GM21360 (cell line): ENCODE data around the gene GGA3.
"Not testable (repeated sequence)": the region's sequence is repeated elsewhere in the genome, so short reads cannot be mapped to it uniquely, and the experiment has no call there.

ENCODE experiments used
- ATAC-seq: cut with Tn5 transposase; IDR thresholded peaks from one replicate; pipeline ENCODE4 v1.9.1; 2021; ENCODE audit warnings: mild to moderate bottlenecking, moderate library complexity; ENCODE audit not compliant: unreplicated experiment

Gene GGA3

DNA sequence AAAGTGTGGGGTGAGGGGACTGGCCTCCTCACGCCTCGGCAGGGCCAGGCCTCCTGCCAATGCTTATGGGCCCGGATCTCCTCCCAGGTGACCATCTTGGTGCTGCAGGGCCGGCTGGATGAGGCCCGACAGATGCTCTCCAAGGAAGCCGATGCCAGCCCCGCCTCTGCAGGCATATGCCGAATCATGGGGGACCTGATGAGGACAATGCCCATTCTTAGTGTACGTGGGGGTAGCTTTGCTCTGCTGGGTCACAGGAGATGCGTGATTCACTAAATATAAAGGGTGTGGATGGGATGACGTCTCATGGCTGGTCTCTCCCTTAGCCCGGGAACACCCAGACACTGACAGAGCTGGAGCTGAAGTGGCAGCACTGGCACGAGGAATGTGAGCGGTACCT is 36.4 kb downstream of the GGA3 start:
- ATAC-seq, result no peak

DNA sequence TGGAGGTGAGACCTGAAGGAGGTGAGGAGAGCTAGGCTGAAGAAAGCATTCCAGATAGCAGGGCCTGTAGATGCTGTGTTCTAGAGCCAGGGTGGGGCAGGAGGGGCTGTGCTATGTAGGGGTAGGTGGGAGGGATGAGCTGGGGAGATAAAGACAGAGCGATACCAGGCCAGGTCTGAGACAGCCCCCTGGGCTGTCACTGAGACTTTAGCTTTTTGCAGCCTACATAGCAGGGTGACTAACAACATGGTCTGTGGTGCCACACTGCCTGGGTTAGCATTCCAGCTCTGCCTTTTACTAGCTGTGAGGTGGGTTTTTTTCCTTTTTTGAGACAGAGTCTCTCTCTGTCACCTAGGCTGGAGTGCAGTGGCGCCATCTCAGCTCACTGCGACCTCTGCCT is 41.6 kb downstream of the GGA3 start:
- no peak for ATAC-seq

DNA sequence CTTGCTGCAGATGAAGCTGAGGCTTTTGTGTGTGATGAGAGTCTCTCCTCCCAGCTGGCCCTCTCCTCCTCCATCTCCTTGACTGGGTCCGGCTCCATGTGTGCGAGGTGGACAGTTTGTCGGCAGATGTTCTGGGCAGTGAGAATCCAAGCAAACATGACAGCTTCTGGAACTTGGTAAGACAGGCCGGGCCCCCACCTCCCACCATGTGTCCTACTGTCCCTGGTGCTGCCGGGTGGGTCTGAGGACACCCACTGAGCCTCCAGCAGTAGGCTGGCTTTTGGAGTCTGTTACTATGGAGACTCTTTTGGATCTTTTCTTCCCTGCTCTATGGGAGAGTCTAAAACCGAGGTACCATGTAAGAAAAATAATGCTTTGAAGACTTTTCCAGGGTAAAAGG is 43.3 kb downstream of the GGA3 start:
- no peak for ATAC-seq

DNA sequence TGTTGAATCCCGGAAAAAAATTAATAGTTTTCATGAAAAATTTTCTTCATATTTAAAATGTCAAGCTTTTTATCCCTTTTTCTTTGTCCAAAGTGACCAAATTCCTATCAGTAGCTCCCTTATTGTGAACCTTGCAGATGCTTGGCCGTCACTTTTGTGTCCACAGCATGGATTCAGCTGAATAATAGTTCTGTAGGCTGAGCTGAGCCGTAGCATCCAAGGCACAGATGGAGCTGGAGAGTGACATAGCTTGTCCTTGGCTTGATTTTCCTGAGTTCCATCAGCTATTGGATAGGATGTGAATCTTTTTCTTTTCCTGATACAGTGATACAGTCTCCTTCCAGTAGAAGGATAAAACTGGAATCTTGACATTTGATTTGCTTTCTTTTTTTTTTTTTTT is 52.3 kb downstream of the GGA3 start:
- no peak for ATAC-seq

DNA sequence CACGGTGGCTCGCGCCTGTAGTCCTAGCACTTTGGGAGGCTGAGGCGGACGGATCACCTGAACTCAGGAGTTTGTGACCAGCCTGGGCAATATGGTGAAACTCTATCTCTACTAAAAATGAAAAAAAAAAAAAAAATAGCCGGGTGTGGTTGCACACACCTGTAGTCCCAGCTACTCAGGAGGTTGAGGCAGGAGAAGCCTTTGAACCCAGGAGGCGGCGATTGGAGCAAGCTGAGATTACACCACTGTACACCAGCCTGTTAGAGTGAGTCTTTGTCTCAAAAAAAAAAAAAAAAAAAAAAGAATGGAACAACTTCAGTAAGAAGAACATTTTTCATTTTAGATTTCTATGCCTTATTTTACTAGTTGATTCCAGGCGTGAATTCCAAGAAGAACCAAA is 53.2 kb downstream of the GGA3 start:
- no peak for ATAC-seq

DNA sequence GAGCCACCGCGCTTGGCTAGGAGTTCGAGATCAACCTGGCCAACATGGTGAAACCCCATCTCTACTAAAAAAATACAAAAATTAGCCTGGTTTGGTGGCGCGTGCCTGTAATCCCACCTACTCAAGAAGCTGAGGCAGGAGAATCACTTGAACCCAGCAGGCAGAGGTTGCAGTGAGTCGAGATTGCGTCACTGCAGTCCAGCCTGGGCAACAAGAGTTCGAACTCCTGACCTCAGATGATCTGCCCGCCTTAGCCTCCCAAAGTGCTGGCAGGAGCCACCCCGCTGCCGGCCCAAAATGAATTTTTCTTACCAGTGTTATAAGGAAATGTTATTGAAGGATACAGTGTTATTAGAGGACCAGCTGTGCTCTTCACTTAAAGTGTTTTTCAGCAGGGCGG is 53.6 kb downstream of the GGA3 start:
- no peak for ATAC-seq

DNA sequence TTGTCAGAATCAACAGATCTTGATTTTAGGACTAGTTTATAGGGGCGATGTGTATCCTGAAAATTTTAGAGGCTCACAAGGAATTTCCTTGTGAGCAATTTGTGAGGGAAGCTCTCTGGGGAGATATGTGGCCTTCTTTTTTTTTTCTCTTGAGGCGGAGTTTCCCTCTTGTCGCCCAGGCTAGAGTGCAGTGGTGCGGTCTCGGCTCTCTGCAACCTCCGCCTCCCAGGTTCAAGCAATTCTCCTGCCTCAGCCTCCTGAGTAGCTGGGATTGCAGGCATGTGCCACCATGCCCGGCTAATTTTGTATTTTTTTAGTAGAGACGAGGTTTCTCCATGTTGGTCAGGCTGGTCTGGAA is 54.4 kb downstream of the GGA3 start:
- not testable (repeated sequence) for ATAC-seq

DNA sequence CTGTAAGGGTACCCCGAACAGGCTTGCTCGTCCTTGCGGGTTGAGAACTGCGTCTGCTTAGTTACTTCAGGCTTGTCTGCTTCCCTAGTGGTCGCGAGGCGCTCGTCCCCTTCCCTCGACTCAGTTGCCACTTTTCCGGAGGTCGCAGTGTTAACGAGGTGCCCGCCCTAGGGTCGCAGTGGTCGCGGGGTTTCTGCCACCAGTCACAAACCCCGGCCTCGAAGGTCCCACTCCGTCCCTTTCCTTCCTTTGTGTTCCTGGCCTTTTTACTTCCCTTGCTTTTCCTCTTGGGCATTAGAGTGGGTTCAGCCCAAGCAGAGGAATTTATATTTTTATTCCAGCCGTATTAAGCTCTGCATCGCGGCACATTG is 55.6 kb downstream of the GGA3 start:
- no peak for ATAC-seq

DNA sequence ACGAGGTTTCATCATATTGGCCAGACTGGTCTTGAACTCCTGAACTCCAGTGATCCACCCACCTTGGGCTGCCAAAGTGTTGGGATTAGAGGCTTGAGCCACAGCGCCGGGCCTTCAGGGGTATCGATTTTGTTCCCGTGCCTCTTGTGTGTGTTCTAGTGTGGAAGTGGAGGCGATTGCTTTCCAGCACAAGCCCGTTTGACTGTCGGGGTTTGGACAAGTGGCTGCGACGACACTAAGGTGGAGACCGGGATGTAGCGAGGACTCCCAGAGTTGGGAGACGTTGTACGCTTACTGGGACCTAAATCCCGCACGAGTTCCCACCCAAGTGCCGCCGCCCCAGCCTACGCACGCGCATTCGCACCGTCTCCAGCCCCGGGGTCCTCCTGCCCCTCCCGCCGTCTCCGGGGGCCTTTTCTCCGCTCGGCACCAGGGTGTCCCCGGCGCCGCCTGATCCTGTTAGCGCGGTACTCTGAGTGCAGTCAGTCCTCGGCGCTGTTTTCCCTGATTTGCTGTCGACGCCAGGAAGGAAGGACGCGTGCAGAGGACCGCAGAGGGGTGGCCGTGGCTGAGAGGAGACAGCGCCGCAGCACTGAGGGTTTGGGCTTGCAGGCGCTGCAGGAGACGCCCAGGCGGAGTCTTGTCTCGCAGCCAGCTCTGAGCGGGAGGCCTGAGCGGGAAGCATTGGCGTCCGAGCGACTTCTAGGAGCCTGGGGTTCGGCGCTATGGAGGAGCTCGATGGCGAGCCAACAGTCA is 56.2 kb downstream of the GGA3 start, which contains the start of gene NUP85:
Gene NUP85 (plus strand): TSS at position 643 of the 756 bp plus-strand sequence. CDS start 83 bp downstream, at position 726.
- peak; percentile 64 for ATAC-seq

DNA sequence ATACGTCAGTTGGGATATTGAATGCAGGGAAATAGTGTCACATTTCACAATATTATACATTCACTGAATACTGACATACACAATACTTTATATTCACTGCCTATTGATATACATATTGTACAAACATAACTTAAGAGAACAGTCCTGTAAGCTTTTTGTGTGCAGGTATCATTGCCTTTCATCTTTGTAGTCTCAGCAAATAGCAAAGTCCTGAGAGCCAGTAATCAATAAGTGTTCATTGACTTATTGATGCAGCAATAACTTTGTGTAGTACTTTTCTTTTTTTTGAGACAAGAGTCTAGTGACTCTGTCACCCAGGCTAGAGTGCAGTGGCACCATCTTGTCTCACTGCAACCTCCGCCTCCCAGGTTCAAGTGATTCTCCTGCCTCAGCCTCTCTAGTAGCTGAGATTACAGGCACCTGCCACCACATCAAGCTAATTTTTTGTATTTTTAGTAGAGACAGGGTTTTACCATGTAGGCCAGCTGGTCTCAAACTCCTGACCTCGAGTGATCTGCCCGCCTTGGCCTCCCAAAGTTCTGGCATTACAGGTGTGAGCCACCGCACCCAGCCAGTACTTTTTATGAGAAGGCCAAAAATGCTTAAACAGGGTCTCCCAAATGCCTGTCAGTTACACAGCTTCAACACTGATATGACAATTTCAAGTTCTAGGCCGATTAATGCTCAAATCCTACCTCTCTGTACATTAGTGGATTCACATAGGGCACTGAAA is 61.4 kb downstream of the GGA3 start:
- ATAC-seq, result no peak

DNA sequence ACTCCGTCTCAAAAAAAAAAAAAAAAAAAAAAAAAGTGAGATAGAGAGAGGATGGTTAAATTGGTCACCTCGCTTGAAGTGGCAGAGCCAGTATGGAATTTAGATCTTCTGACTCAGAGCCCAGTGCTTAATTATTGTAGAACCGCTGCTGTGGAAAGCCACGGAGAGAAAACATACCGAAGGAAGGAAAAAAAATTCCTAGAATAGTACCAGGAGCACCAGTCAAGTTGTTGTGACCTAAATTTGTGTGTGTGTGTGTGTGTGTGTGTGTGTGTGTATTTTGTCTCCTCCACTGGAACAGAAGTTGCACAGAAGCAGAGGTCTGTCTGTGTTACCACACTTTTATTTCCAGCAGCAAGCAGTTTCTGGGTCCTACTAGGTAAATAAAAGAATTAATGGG is 66.5 kb downstream of the GGA3 start:
- ATAC-seq, result no peak

DNA sequence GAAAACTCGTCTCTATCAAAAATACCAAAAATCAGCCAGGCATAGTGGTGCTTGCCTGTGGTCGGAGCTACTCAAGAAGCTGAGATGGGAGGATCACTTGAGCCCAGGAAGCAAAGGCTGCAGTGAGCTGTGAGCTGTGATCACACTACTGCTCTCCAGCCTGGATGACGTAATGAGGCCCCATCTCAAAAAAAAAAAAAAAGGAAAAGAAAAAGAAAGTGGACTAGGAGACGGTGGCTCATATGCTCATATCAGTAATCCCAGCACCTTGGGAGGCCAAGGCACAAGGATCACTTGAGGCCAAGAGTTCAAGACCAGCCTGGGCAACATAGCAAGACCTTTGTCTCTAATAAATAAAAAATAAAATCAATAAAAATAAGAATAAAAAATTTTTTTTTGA is 69.8 kb downstream of the GGA3 start:
- ATAC-seq, result no peak

DNA sequence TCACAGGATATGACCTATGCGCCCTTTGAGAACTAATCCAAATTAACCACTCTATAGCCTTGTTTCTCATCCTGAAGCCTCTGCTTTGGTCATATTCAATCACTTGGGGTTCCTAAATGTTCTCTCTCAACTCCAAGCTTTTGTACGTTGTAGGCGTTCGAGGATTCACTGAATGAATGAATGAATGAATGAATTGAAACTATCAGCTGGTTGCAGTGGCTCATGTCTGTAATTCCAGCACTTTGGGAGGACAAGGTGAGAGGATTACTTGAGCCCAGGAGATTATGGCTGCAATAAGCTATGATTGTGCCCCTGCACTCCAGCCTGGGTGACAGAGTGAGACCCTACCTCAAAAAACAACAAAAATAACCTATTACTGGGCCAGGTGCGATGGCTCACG is 72.8 kb downstream of the GGA3 start:
- no peak for ATAC-seq
